Putamen (tissue), 1 donor: ENCODE data around the gene MYH14.
A peak's percentile ranks its signal among the peaks of the same experiment; 100 is the strongest.

Experiments used
- DNase-seq: peaks from one replicate; pipeline ENCODE4 v3.0.0-alpha.2; 2016; ENCODE audit warnings: low spot score

MYH14 gene

DNA sequence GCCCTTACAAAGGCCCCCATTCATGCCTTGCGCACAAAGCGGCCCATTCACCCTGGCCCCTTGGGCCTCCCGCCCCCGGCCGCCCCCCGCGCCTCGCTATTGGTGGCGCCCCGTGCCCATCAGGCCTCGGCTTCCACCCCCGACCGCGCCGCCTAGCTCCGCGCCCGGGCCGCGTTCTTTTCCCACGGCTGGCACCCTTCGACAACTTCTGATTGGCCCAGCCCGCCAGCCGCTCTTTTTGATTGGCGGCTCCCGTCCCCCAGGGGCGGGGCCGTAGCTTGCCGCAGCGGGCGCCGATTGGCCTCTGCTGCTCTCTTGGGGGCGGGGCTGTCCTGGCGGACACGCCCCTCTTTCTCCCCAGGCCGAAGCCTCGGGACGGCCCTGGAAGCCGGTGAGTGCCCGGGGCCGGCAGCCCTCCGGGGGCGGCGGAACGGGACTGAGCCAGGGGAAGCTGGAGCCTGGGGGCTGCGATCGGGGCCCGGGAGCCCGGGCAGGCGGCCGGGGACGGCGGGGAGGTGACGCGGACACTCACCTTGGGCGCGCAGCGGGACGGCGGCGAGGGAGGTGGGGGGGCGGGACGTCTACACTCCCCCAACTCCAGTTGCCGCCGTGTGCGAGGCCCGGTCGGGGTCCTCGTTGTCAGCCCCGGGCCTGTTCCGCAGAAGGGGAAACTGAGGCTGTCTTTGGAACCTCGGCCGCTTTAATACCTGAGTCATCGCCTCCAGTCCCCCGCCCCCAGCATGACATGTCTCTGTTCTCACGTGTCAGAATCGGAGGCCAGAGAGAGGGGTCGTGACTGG lies at the start of gene MYH14:
TSS of gene MYH14 (plus strand) at position 342 of the 800 bp plus-strand sequence. CDS start 6,744 bp downstream, outside the sequence.
- DNase-seq, result peak; percentile 97

DNA sequence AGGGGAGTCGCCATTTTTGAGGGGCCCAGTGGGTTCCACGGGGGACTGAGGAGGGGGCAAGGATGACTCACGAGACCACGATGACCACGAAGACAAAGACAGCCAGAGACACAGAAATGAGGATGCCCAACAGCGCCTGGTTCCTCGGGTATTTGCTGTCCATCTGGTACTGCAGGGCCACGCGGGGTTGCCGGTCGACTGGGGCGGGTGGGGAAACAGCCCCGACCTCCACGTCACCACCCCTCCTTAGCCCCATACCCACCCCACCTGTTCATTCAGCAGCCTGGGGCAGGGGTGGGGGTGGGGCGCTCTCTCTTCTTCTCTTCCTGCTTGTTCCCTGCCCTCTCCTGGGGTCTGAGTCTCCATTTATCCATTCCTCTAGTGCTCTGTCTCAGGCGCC lies 48.9 kb upstream of the MYH14 start:
- no peak for DNase-seq

DNA sequence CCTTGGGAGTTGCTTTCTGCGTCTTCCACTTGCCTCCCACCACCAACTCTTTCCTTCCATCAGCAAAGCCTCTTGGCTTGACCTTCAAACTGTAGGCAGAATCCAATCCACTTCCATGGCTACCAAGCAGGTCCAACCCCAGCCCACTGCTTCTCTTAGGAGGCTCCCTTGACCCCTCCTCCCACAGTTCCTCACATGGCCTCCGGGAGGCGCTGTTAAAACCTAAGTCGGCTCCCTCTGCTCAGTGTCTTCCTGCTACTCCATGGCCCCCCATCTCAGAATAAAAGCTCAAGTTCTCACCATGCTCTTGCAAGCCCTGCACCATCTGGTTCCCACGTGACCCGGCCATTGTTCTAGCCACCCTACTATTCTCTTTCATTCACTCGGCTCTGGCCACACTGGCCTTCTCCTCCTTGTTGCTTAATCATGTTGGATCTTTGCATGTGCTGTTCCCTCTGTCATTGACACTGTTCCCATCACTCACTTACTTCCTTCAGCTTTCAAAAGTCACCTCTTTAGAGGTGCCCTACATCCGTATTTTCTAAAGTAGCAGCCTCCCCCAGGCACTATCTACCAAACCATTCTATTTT lies 47.8 kb upstream of the MYH14 start:
- DNase-seq, result no peak

DNA sequence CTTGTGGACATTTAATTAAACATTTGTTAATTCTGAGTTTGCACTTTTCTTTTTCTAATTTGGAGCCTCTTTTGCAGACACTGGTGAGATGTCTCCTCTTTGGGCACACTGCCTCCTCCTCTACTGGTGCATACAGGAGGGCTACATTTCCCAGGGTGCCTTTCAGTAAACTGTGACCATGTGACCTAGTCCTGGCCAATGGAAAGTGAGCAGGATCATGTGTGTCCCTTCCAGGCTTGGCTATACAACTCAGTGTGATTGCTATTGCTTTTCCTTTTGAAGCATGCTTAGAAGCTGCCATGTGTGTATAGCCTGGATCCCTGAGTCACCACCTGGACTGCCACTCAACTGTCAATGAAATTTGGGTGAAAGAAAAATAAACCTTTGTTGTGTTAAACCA lies 44.8 kb upstream of the MYH14 start:
- no peak for DNase-seq

DNA sequence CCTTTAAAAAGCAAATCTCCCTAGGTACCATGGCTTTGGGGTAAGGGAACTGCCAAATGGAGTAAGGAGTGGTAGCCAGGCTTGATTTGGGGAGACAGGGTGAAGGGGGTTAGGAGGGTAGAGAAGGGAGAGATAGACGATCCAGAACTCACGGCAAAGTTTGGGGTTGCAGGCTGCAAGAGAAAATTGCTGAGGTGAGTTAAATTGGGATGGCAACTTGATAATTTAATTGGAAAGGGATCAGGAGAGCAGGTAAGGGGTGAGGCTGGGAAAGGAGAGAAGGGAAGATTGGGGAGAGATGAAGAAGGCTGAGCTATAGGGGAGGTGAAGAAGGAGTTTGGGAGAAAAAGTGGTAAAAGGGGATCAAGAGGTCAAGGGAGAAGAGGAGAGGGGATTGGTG lies 44.3 kb upstream of the MYH14 start:
- no peak for DNase-seq

DNA sequence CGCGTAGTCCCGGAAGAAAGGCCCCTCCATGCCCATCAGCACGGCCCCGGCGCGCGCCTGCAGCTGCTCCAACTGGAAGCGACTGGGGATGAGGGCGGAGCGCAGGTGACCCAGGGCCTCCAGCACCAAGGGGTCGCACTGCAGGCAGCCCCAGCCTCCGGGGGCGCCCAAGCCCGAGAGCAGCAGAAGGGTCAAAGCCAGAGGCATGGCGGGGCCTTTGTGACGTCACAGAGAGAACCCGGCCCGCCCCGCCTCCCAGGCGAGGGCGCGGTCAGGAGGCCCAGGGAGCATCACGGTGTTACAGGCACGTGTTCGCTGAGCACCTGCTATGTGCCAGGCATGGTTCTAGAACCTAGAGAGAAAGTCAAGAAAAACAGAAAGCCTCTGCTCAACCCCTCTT lies 40.4 kb upstream of the MYH14 start, which contains the start of gene IZUMO2:
TSS of gene IZUMO2 (minus strand) at position 294 of the 400 bp plus-strand sequence. CDS start at position 207, 87 bp downstream.
- DNase-seq, result no peak

DNA sequence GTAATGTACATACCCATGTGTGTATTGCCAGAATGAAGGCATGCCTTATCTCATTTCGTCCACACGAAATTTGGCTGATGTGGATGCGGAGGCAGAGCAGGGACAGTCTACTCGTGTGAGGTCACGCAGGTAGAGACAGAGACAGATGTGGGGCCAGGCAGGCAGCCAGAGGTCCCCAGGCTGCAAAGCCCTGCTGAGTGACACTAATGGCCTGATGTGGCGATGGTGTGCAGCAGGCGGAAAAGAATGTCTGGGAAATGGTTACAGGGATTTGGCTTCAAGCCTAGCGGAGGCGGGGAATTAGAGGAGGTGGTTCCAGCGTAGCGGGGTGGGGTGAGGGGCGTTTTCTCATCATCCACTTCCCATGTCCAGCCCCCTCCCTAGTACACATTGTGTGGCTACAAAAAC lies 36.1 kb upstream of the MYH14 start:
- no peak for DNase-seq

DNA sequence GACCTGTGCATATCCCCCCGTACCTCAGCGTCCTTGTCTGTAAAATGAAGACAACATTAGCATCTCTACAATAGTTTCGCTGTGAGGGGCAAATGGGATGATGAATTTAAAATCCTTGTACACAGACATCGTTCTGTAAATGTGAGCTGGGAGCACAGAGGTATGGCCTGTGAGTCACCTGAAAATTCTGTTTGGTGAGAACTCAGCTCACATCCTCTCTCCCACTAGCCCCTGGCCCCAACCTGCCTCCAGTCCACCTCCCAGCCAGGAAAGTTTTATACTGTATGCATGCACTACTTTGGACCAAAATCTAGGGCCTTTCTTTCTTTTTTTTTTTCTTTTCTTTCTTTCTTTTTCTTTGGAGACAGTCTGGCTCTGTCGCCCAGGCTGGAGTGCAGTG lies 31.7 kb upstream of the MYH14 start:
- no peak for DNase-seq

DNA sequence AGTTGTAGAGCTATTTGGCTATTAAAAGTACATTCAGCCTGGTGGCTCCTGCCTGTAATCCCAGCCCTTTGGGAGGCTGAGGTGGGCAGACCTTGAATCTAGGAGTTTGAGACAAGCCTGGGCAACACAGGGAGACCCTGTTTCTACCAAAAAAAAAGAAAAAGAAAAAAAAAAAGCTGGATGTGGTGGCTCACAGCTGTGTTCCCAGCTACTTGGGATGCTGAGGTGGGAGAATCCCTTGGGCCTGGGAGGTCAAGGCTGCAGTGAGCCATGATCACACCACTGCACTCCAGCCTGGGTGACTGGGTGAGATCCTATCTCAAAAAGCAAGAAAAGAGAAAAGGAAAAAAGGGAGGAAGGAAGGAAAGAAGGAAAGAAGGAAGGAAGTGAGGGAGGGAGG lies 30.7 kb upstream of the MYH14 start:
- no peak for DNase-seq

DNA sequence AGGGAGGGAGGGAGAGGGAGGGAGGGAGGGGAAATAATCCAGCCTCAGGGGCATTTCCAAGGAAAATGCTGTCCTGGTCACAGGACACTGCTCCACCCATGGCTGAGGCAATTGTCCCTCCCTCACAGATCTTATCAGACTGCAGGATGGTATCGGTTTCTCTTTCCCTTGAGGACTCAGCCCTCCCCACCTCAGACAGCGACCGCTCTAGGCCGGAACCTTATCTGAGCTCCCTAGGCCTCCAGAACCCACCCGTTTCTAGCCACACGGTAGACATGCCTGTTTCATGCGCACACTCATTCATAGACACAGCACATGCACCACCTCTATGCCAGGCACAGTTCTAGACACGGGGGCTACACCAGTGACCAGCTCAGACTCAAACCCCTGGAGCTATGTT lies 30.3 kb upstream of the MYH14 start:
- DNase-seq, result no peak

DNA sequence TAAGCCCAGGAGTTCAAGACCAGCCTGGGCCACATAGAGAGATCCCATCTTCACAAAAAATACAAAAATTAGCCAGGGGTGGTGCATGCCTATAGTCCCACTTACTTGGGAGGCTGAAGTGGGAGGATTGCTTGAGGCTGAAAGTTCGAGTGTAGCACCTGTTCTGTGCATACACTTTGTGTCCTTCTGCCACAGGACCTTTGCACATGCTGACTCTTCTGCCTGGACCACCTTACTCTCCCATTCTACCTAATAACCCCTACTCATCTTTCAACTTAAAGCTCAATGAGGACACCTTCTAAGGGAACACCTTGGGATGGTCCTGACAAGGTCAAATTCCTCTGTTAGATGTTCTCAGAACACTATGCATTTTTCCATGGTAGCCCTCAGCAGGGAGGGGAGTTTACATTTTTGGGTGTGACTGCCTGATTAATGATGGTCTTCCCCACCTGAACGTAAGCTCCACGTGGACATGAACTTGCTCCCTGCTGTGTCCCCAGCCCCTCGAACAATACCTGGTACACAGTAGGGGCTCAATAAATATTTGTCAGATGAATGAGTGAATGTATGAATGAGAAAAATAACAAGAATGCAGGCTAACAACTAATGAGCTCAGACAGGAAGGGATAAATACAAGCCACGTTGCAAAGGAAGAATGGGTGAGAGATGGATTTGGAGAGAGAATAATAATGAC lies 29.2 kb upstream of the MYH14 start:
- DNase-seq, result no peak

DNA sequence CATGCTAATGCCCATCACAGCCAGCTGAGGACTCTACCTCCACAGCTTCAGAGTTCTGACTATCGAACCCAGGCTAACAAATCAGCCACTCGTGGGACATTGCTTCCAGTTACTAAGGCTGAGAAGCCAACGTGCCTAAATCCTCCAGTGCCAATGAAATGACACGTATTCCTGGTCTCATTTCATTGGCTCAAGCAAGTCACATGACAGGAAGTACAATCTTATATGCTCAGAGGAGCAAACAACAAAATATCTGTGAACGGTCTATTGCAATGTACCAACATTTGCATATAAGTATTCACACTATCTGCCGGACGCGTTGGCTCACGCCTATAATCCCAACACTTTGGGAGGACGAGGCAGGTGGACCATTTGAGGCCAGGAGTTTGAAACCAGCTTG lies 27.5 kb upstream of the MYH14 start:
- no peak for DNase-seq

DNA sequence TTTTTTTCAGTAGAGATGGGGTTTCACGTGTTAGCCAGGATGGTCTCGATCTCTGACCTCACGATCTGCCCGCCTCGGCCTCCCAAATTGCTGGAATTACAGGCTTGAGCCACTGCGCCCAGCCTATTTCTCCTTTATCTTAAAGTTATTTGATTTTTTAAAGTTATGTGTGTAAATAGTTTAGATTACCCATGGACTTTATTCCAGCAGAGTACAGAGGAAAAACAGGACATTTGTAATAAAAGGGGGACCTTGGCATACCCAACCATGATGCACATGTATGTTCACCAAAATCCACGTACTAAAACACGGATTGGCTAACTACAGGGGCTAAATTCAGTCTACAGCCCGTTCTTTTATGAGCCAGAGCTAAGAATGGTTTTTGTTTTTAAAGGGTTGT lies 26.6 kb upstream of the MYH14 start:
- no peak for DNase-seq

DNA sequence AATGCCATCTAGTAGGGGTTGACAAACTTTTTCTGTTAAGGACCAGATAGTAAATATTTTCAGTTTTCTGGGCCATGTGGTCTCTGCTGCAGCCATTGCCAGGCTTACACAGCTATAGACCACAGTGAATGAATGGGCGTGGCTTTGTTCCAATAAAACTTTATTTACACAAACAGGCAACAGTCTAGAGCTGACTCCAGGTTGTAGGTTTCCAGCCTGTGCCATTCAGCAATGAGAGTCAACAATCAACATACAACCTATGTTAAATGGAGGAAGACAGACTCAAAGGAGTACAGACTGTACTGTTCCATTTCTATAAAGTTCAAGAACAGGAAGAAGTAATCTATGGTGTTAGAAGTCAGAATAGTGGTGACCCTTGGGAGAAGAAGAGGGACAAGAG lies 25.1 kb upstream of the MYH14 start:
- DNase-seq, result no peak

DNA sequence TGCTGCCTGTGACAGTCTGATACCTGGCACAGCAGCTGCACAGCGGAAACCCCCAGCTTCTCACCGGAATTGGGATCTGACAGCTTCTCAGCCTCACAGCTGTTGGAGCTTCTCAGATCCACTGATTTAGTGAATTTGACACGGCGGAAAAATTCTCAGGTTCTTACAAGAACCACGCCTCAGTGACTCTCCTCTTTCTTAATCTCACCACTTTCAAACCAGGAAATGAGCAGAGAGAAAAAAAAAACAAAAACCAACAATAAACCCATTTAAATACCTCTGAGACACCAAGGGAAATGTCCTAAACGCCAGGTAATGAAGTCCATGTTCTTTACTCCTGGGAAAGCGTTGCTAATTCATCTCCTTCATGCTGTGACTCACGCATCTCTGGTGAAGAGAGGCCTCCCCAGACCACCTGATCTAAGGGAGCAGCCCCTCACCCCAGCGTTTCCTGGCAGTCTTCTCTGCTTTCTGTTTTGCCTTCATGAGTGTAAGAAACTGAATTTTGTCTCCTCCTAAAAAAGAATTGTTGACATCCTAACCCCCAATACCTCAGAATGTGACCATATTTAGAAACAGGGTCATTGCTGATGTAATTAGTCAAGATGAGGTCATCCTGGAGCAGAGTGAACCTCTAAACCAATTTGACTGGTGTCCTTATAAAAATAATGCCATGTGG lies 24.4 kb upstream of the MYH14 start:
- DNase-seq, result no peak

DNA sequence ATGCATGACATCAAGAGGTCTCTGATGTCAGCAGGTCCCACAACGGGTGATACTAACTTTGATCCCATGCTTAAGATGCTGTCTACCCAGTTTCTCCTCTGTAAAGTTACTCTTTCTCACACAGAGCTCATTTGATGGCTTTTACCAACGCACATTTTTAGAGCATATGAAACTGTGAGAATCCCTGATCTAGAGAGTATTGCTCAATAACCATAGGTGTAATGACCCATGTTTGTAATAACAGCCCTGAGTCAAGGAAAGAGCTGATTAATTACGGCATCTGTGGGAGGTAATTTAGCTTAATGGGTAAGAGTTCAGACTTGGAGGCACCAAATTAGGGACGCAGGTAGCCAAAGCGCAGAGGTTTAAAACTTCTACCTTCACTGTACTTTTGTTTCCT lies 22.3 kb upstream of the MYH14 start:
- DNase-seq, result no peak

DNA sequence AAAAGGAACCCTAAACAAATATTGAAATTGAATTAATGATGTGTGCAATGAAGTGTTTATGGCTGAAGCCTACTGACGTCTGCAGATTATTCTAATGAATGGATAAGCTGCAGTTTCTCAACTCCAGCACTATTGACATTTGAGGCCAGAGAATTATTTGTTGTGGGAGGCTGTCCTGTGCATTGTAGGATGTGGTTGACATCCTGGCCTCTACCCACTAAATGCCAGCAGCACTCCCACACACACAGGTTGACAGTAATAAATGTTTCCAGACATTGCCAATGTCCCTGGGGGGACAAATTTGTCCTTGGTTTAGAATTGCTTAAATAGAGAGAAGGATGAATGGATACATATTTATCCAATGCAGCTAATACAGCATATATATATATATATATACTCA lies 19.2 kb upstream of the MYH14 start:
- DNase-seq, result no peak

DNA sequence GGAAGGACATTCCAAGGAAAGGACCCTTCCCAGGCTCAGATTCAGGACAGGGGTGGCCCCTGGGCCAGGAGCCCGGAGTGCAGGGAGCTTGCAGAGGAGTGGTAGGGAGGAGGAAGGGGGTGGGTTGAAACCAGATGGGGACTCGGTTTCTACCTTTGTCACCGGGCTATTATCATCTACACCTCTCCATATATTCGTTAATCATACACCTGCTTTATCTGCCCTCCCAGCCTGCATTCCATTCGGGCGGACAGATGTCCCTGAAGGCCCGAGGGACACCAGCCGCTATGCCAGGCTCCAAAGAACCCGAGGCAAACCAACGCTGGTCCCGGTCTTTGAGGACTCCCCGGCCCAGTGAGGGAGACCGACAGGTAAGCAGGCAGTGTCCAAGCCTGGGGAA lies 15.5 kb upstream of the MYH14 start:
- DNase-seq, result no peak

DNA sequence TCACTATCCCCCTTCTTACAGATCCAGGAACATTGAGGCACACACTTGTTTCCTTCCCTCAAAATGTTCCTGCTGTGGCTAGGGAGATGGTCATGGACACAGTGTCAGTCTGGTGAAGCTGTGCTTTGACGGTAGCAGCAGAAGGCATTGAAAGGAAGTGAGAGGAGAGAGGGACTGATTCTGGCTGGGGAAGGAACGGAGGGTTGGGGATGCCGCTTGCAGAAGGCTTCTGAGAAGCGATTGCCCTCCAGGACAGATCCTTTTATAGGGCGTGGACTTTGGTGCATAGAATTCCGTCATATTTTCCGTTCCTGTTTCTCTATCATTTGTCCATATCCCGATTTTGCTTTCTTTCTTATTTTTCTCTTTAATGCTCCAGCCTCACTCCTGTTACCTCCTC lies 14.1 kb upstream of the MYH14 start:
- no peak for DNase-seq

DNA sequence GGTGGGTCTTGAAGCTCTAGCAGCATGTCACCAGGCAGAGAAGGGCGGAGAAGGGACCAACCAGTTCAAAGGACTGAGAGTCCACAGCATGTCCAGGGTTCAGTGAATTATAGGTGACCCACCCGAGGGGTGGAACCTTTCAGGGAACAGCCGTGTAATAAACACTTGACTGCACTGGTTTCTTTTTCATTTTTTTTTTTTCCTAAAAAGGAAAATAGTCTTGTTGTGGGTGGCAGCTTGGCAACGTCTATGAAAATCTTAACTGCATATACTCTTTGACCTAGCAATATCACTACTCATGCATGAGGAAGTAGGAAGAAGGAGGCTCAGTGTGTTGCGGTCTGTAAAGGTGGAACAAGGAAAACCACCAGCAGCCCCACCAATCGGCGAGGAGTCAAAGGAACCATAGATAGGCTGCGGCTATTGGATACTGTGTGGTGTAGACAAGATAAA lies 13.0 kb upstream of the MYH14 start:
- DNase-seq, result no peak

DNA sequence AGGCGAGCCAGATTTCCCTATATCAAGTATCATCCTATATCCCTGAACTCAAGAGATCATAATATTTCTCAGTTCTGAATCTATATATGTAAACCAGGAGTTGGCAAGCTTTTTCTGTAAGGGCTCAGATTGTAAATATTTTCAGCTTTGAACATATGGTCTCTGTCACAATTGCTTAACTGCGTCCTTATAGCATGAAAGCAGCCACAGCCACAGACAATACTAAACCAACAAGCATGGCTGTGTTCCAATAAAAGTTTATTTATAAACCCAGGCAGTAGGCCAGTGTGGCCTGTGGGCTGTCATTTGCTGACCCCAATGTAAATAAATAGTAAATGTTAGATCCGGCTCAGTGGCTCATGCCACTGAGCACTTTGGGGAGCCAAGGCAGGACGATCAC lies 12.2 kb upstream of the MYH14 start:
- no peak for DNase-seq

DNA sequence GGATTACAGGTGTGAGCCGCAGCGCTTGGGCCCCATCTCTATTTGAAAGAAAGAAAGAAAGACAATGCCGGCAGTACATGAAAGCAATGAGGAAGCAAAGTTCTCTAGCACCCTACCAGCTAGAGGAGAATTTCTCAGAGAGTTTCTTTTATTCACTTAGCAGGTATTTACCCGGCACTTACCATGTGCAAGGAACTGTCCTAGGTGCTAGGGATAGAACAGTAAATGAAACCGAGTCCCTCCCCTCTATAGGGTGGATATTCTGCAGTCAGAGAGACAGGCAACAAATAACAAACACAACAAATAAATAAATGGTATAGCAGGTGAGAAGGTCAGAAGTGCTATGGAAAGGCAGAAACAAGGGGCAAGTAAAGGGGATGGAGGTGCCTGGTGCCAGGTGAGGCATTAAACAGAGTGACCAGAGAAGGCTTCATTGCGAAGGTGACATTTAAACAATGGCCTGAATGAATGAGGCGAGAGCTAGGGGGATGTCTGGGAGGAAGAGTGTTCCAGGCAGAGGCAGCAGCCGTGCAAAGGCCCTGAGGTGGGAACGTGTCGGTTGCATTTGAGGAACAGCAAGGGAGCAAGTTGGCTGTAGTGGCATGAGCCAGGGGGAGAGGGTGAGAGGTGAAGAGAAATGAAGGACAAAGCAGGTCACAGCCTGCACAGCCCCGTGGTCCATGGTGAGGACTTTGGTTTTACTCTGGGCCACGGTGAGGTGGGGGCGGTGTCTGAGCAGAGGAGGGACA lies 10.8 kb upstream of the MYH14 start:
- no peak for DNase-seq
